Body of pancreas (tissue), 4 donors: ENCODE results near the gene ADCY1.

Experiments
- POLR2A ChIP-seq, 3 donors: fragments of 450-650 bp; IDR thresholded peaks; one replicate each; pipeline ENCODE4 v1.6.1; 2016; ENCODE audit warnings: antibody characterized with exemption in 3 of 3, mild to moderate bottlenecking in 2 of 3
- TF ChIP-seq, protein P1 (sequence below), 7 experiments: fragments of 450-650 bp in 4 of 7; fragments of 200-600 bp in 3 of 7; sonication (generic) in 3 of 7; IDR thresholded peaks; one replicate each; pipeline ENCODE4 v1.5.1; 2016 to 2019; ENCODE audit warnings: antibody characterized with exemption in 7 of 7

DNA sequence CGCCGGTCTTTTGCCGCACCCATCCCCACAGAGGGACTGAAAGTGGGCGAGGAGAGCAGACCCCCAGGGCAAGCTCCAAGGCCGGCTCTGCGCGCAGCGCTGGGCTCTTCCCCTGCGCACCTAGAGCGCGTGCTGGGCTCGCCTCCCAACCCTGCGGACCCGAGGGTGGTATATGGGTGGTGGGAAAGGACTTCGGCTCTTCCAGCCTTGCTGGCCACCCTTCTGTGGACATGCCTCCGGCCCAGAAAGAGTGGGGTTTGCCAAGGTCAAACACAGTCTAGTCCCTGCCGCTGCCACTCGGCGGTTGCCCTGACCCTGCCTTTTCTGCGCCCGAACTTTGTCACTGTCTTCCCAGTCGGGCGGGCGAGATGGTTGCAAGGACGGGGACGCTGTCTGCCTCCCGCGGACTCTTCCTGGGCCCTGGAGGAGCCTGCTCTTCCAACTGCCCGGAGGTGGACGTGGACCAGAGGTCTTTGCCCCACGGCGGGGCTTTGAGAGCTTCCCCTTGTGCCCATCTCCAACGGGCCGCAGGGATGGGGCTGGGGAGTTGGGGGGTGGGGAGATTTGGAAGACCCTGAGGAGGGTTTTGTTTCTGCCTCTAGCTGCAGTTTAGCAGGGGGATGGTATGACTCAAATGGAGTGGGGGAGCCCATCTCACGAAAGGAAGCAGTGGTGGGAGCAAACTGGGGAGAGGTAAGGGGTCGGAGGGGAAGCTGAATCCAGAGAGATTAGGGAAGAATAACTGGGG lies 1.5 kb downstream of the ADCY1 start:
- TF ChIP-seq, protein P1, sequence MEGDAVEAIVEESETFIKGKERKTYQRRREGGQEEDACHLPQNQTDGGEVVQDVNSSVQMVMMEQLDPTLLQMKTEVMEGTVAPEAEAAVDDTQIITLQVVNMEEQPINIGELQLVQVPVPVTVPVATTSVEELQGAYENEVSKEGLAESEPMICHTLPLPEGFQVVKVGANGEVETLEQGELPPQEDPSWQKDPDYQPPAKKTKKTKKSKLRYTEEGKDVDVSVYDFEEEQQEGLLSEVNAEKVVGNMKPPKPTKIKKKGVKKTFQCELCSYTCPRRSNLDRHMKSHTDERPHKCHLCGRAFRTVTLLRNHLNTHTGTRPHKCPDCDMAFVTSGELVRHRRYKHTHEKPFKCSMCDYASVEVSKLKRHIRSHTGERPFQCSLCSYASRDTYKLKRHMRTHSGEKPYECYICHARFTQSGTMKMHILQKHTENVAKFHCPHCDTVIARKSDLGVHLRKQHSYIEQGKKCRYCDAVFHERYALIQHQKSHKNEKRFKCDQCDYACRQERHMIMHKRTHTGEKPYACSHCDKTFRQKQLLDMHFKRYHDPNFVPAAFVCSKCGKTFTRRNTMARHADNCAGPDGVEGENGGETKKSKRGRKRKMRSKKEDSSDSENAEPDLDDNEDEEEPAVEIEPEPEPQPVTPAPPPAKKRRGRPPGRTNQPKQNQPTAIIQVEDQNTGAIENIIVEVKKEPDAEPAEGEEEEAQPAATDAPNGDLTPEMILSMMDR (IDR thresholded peaks at IDR 0.05), result no peak
- no peak for TF ChIP-seq POLR2A (IDR thresholded peaks at IDR 0.05)
